Measurements from ENCODE around the gene ZNF665. TPM values are rescaled to one million over a fixed set of nuclear protein-coding genes. Genes with fewer than 3 reads are reported as not detected.

The ZNF665 gene
- 0.65 and 3.8 TPM in 2 replicates for total RNA-seq

GRCh38 chr19:53192771-53193534, at the start of gene ZNF665:
Gene ZNF665, minus strand, starts transcription at chr19:53193358. Its CDS starts 10,460 bp downstream, at chr19:53182898.

GRCh38 chr19:53132141-53132991, 60.8 kb downstream of the ZNF665 start, which contains the start of gene ZNF415:
Gene ZNF415, minus strand, starts transcription at chr19:53132910. Its CDS starts 10,234 bp downstream, at chr19:53122676.

Other genes starting within 250 kb of the ZNF665 start
- gene ZNF816, start 230.5 kb downstream of the ZNF665 start, total RNA-seq, result 6.3 and 6.5 TPM in 2 replicates
- gene ERVV-1, start 179.4 kb downstream of the ZNF665 start, total RNA-seq, result not detected in 2 replicates
- not detected in 2 replicates for gene ERVV-2, start 148.6 kb downstream of the ZNF665 start, total RNA-seq
- 10.6 and 37.3 TPM in 2 replicates for gene ZNF160, start 89.9 kb downstream of the ZNF665 start, total RNA-seq
- gene ZNF415, start 60.4 kb downstream of the ZNF665 start, total RNA-seq, result 3.7 and 8.7 TPM in 2 replicates
- 2.3 and 7.0 TPM in 2 replicates for gene ZNF347, start 34.3 kb downstream of the ZNF665 start, total RNA-seq
- 9.2 and 25.4 TPM in 2 replicates for gene ZNF677, start 61.5 kb upstream of the ZNF665 start, total RNA-seq
- not detected in 2 replicates for gene VN1R2, start 64.9 kb upstream of the ZNF665 start, total RNA-seq
- gene VN1R4, start 74.4 kb upstream of the ZNF665 start, total RNA-seq, result not detected in 2 replicates
- gene ZNF845, start 140.4 kb upstream of the ZNF665 start, total RNA-seq, result 4.4 and 5.5 TPM in 2 replicates
- 1.2 and 2.5 TPM in 2 replicates for gene ZNF525, start 172.3 kb upstream of the ZNF665 start, total RNA-seq
- gene ZNF765, start 201.8 kb upstream of the ZNF665 start, total RNA-seq, result 6.1 and 8.5 TPM in 2 replicates
- 5.9 and 11.7 TPM in 2 replicates for gene ZNF761, start 238.6 kb upstream of the ZNF665 start, total RNA-seq

Data from epithelial cell of alveolus of lung (primary cell).